Thoracic aorta (tissue), 2 donors: ENCODE data around the gene TMCC1. TPM values are rescaled to one million over a fixed set of nuclear protein-coding genes. Genes with fewer than 3 reads are reported as not detected.

Experiments
- ATAC-seq: fragments of 150-250 bp; one replicate; pipeline ENCODE4 v1.8.0; 2017; ENCODE audit warnings: low read depth; ENCODE audit not compliant: insufficient number of reproducible peaks, low FRiP score
- DNase-seq: peaks from one replicate; pipeline ENCODE4 v3.0.0-alpha.2; 2020; ENCODE audit warnings: low spot score
- H3K27ac ChIP-seq, 2 donors: fragments of 200-600 bp; sonication (generic); 1 replicate in 1 of 2; 2 replicates in 1 of 2; pipeline ENCODE4 v1.5.1; 2016; ENCODE audit warnings: mild to moderate bottlenecking in 2 of 2, moderate library complexity in 2 of 2
- H3K27me3 ChIP-seq: fragments of 200-600 bp; sonication (generic); replicated peaks from 2 replicates; pipeline ENCODE4 v1.6.0; 2016; ENCODE audit warnings: mild to moderate bottlenecking; ENCODE audit not compliant: insufficient read depth
- H3K36me3 ChIP-seq: fragments of 200-600 bp; sonication (generic); one replicate; pipeline ENCODE4 v1.5.1; 2016
- H3K4me1 ChIP-seq, 2 donors: fragments of 200-600 bp; sonication (generic); 1 replicate in 1 of 2; 2 replicates in 1 of 2; pipeline versions ENCODE4 v1.5.1 to v1.6.0; 2016; ENCODE audit warnings: low read depth in 2 of 2, mild to moderate bottlenecking in 1 of 2; ENCODE audit not compliant: control insufficient read depth in 1 of 2
- H3K4me3 ChIP-seq: fragments of 200-600 bp; sonication (generic); 2 replicates; pipeline ENCODE4 v1.5.1; 2016; ENCODE audit warnings: mild to moderate bottlenecking
- H3K9me3 ChIP-seq: fragments of 200-600 bp; sonication (generic); 2 replicates; pipeline ENCODE4 v1.5.1; 2016
- CTCF ChIP-seq: fragments of 200-600 bp; sonication (generic); IDR thresholded peaks from one replicate; pipeline ENCODE4 v1.5.1; 2019; ENCODE audit warnings: antibody characterized with exemption
- total RNA-seq, 2 donors: library from RNA; depleted of rRNA; stranded (reverse); fragments of >200 nt; gene quantifications; one replicate each; pipeline versions ENCODE4 v1.1.0 to v1.2.3, GENCODE V29; 2016

TMCC1 gene
- total RNA-seq, 2 donors from 2014 or later: 16.9 to 17.7 TPM

- TF ChIP-seq CTCF: no peak
- H3K4me3 ChIP-seq: no peak overlapping the region
- no peak overlapping the region for H3K27ac ChIP-seq
- H3K9me3 ChIP-seq: no peaks in the 10 kb centered on the region
- H3K4me1 ChIP-seq: no peaks in the 10 kb centered on the region
- no peaks in the 10 kb centered on the region for H3K27me3 ChIP-seq
- DNase-seq (no peak), ATAC-seq (no peak)
- H3K36me3 ChIP-seq: no peaks in the 10 kb centered on the region
These were observed 155.3 kb downstream of the TMCC1 start for GRCh38 chr3:129738172-129738571.

- Histone ChIP-seq H3K27ac (no peak overlapping the region), H3K36me3 (no peaks in the 10 kb centered on the region), H3K9me3 (no peaks in the 10 kb centered on the region), H3K4me1 (no peaks in the 10 kb centered on the region), H3K4me3 (no peak overlapping the region), H3K27me3 (no peaks in the 10 kb centered on the region)
- TF ChIP-seq CTCF: no peak
- ATAC-seq: no peak
- DNase-seq: no peak
These were observed 157.4 kb downstream of the TMCC1 start for GRCh38 chr3:129736070-129736469.

GRCh38 chr3:129735638-129736037 lies 157.9 kb downstream of the TMCC1 start:
- DNase-seq: no peak
- no peak for ATAC-seq
- H3K4me3 ChIP-seq: no peak overlapping the region
- H3K27me3 ChIP-seq: no peaks in the 10 kb centered on the region
- H3K9me3 ChIP-seq: no peaks in the 10 kb centered on the region
- H3K27ac ChIP-seq: no peak overlapping the region
- TF ChIP-seq CTCF: no peak
- H3K4me1 ChIP-seq: no peaks in the 10 kb centered on the region
- H3K36me3 ChIP-seq: no peaks in the 10 kb centered on the region

- H3K4me3 ChIP-seq: no peak overlapping the region
- no peak for DNase-seq
- H3K27ac ChIP-seq: no peak overlapping the region
- no peaks in the 10 kb centered on the region for H3K4me1 ChIP-seq
- TF ChIP-seq CTCF: no peak
- no peaks in the 10 kb centered on the region for H3K9me3 ChIP-seq
- ATAC-seq: no peak
- no peaks in the 10 kb centered on the region for H3K36me3 ChIP-seq
- H3K27me3 ChIP-seq: no peaks in the 10 kb centered on the region
These were observed 159.1 kb downstream of the TMCC1 start for GRCh38 chr3:129734449-129734848.

GRCh38 chr3:129732200-129732876 lies 161.2 kb downstream of the TMCC1 start:
- H3K4me1 ChIP-seq: peaks cover 0 to 4% of the 10 kb centered on the region in 2 donors
- no peaks in the 10 kb centered on the region for H3K9me3 ChIP-seq
- no peak overlapping the region for H3K27ac ChIP-seq
- no peak for ATAC-seq
- no peak overlapping the region for H3K4me3 ChIP-seq
- H3K27me3 ChIP-seq: no peaks in the 10 kb centered on the region
- TF ChIP-seq CTCF: no peak
- DNase-seq: no peak
- H3K36me3 ChIP-seq: no peaks in the 10 kb centered on the region
